ENCODE measurements around the gene LRRC10.

LRRC10 gene

GRCh38 chr12:69641546-69641945 is 30.8 kb upstream of the LRRC10 start:
- in situ Hi-C loops (cut with HindIII; ENCODE audit: low sequenced_read_pairs) = no loop called here
- TF ChIP-seq CTCF (IDR thresholded peaks at IDR 0.05; ENCODE audit: low read depth, low read length, missing control alignments) = no peak
- no peak overlapping the region for H3K4me3 ChIP-seq (ENCODE audit: low read depth, low read length)
- no peak for DNase-seq (ENCODE audit: low read depth)

DNA sequence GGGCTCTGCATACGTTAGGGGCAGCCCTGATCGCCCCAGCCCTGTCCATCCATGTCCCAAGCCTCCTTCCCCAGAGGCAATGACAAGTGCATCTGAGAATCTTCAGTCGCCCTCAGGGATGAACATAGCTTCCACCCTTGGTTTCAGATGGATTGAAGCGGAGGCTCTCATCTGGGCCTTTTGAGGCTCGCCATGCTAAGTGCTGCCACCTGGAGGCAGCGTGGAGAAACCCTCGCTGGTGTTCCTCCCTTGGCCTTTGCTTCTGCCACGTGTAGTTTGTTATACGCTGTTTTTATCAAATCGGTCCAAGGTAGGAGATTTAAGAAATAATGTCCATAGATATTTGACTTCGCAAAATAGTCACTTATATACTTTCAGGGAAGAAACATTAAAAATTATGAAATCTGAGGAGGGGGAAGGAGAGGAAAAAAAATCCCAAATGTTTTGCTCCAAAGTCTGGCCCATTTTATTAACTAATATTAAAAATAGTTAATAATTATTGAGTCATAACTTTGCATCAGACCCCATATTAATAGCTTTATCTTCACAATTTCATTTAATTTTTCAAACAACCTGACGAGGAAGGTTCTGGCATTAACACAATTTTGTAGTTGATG is 28.8 kb upstream of the LRRC10 start:
- peak; percentile 42 for DNase-seq (ENCODE audit: low read depth)
- TF ChIP-seq CTCF (IDR thresholded peaks at IDR 0.05; ENCODE audit: low read depth, low read length, missing control alignments) = peak; percentile 96
- H3K4me3 ChIP-seq (ENCODE audit: low read depth, low read length) = no peak overlapping the region
- in situ Hi-C loops (cut with HindIII; ENCODE audit: low sequenced_read_pairs) = no loop called here

- no peak overlapping the region for H3K4me3 ChIP-seq (ENCODE audit: low read depth, low read length)
- in situ Hi-C loops (cut with HindIII; ENCODE audit: low sequenced_read_pairs) = no loop called here
- DNase-seq (ENCODE audit: low read depth) = no peak
- TF ChIP-seq CTCF (IDR thresholded peaks at IDR 0.05; ENCODE audit: low read depth, low read length, missing control alignments) = peak; percentile 15
Measured at GRCh38 chr12:69633061-69633460, 22.4 kb upstream of the LRRC10 start.

GRCh38 chr12:69630191-69630590 is 19.5 kb upstream of the LRRC10 start:
- in situ Hi-C loops (cut with HindIII; ENCODE audit: low sequenced_read_pairs) = no loop called here
- H3K4me3 ChIP-seq (ENCODE audit: low read depth, low read length) = no peak overlapping the region
- peak; percentile 38 for TF ChIP-seq CTCF (IDR thresholded peaks at IDR 0.05; ENCODE audit: low read depth, low read length, missing control alignments)
- DNase-seq (ENCODE audit: low read depth) = no peak

DNA sequence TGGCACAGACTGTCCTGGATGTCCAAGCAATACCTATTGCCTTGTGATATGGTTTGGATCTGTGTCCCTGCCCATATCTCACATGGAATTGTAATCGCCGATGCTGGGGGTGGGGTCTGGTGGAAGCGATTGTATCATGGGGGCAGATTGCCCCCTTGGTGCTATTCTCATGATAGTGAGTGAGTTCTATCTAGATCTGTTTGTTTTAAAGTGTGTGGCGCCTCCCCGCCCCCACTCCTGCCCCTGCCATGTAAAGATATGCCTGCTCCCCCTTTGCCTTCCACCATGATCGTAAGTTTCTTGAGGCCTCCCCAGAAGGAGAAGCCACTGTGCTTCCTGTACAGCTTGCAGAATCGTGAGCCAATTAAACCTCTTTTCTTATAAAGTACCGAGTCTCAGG is 16.8 kb upstream of the LRRC10 start:
- no peak for DNase-seq (ENCODE audit: low read depth)
- in situ Hi-C loops (cut with HindIII; ENCODE audit: low sequenced_read_pairs) = no loop called here
- no peak overlapping the region for H3K4me3 ChIP-seq (ENCODE audit: low read depth, low read length)
- TF ChIP-seq CTCF (IDR thresholded peaks at IDR 0.05; ENCODE audit: low read depth, low read length, missing control alignments) = no peak

DNA sequence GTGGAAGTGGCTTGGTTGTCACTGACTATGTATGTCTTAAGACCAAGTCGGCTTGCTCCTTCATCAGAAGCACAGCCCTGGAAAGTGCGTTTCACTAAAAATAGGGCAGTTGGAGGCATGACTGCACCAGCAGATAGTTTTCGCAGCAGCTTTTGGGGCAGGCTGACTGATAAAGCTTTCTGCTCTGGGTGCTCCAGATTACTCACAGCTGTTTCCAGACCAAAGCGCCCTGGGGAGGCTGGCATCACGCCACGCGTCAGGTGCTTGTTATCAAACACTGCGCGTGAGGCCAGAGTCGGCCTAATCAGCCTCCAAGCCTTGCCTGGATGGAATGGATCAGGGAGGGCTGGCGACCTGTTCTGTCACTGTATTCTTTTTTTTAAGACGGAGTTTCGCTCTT is 13.3 kb upstream of the LRRC10 start:
- no peak overlapping the region for H3K4me3 ChIP-seq (ENCODE audit: low read depth, low read length)
- in situ Hi-C loops (cut with HindIII; ENCODE audit: low sequenced_read_pairs) = no loop called here
- TF ChIP-seq CTCF (IDR thresholded peaks at IDR 0.05; ENCODE audit: low read depth, low read length, missing control alignments) = no peak
- DNase-seq (ENCODE audit: low read depth) = no peak

All from astrocyte of the cerebellum (primary cell).